Measurements from ENCODE around the gene NLRP7.
"Not testable (repeated sequence)": the region's sequence is repeated elsewhere in the genome, so short reads cannot be mapped to it uniquely, and the experiment has no call there.

The NLRP7 gene

DNA sequence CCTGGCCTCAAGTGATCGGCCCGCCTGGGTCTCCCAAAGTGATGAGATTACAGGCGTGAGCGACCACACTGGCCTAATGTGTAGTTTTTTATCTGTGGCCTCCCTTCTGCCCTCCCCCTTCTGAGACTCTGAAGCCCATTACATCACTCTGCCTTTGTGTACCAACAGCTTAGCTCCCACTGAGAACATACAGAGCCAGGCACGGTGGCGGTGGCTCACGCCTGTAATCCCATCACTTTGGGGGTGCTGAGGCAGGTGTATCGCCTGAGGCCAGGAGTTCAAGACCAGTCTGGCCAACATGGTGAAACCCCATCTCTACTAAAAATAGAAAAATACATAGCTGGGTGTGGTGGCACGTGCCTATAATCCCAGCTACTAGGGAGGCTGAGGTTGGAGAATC lies 28.8 kb downstream of the NLRP7 start:
- no peak for DNase-seq

DNA sequence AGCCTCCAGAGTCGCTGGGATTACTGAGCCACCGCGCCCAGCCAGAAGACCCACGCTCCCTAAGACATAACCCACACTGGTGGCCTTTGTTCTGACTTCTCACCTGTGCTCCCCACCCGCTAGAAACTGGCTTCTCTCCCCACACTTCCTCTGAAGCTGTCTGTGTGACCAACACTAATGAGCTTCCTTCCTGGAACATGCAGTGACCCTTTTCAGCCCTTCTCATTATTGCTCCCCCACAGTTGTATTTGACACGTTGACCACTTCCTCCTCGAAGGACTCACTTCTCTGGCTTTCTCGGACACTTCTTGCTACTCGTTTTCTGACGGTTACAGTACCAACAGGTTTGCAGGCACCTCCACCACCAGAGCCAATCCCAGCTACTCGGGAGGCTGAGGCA lies 30.5 kb downstream of the NLRP7 start:
- DNase-seq: no peak

DNA sequence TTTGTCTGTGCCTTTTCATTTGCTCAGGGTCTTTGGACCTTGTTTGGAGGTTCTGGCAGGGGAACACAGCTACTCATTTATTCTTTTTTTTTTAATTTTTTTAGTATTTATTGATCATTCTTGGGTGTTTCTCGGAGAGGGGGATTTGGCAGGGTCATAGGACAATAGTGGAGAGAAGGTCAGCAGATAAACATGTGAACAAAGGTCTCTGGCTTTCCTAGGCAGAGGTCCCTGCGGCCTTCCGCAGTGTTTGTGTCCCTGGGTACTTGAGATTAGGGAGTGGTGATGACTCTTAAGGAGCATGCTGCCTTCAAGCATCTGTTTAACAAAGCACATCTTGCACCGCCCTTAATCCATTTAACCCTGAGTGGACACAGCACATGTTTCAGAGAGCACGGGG lies 39.4 kb downstream of the NLRP7 start:
- not testable (repeated sequence) for DNase-seq

DNA sequence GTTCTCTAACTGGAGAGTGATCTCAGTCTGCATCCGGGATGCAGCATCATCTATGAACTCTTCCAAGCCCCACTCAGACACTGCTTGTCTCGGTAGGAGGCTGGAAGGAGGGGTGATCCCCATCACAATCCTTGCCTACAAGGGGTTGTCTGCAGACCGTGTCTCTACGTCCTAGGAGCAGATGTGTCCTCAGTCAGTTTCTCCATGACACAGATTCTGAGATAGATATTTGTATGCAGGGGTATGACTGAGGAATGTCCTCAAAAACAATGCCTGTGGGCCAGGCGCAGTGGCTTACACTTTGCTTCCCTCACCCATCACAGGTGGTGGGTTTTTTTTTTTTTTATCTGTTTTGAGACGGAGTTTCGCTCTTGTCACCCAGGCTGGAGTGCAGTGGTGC lies 40.5 kb downstream of the NLRP7 start:
- DNase-seq: no peak

DNA sequence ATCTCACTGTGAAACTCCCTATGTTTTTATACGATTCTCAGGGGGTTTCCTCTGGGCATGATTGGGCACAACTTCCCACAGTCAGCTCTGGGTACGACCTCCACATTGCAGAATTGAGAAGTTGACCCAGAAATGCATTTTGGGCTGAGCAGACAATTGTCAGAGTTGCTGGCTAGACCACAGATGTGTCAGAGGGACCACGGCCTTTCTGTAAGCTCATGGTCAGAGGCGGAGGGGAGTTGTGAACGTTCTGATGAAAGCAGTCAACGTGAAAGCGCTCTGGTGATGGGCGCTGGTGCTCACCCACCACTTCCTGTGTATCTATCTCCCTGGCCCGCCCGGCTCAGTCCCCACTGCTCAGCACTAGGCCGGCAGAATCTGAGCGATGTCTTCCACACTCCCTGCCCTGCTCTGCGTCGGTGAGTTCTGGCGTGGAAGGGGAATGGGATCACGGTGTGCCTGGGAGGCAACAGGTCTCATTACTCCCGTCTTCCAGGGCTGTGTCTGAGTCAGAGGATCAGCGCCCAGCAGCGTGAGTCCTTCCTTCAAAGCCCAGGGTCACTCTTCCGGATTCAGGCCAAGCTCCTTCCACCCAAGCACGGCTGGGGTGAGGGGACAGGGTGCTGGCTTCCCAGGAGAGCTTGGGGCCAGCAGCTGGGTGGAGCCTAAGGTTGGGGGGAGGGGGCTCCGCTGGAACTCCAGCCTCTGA lies 41.4 kb downstream of the NLRP7 start, which contains the start of gene NCR1:
TSS of gene NCR1 (plus strand) at position 346 of the 709 bp plus-strand sequence. CDS start at position 386, 40 bp downstream.
- DNase-seq: no peak

DNA sequence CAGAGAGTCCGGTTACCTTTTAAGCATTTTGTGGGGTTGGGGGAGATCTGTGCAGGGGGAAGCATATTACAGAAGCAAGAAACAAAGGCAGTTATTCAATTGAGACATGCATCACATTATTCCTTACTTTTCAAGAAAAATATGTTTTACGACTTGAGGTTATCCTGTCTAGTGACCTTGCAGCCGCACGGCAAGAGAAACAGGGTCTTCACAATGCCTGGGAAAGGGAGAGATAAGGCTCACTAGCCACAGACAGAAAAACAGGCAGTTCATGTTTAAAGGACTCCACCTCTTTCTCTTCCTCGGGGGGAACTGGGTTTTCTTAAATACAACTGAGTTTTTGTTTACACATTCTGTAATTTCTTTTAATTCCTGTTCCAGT lies 41.9 kb downstream of the NLRP7 start:
- no peak for DNase-seq

DNA sequence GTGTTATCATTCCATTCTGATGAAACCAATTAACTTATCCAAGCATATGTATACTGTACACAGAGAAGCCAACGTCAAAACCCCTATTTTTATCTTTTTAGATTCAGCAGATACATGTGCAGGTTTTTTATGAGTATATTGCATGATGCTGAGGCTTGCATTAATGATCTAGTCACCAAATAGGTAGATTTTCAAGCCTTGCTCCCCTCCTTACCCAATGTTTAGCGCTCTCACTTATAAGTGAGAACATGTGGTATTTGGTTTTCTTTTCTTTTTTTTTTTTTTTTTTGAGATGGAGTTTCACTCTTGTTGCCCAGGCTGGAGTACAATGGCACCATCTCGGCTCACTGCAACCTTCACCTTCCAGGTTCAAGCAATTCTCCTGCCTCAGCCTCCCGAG lies 43.1 kb downstream of the NLRP7 start:
- DNase-seq: not testable (repeated sequence)

DNA sequence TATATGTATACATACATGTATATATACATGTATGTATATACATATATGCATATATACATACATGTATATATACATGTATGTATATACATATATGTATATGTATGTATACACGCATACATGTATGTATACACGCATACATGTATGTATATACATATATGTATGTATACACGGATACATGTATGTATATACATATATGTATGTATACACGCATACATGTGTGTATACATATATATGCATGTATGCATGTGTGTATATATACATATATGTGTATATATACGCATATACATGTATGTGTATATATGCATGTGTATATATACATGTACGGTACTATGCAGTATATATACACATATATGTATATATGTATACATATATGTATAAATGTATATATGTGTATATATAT lies 44.0 kb downstream of the NLRP7 start:
- no peak for DNase-seq

DNA sequence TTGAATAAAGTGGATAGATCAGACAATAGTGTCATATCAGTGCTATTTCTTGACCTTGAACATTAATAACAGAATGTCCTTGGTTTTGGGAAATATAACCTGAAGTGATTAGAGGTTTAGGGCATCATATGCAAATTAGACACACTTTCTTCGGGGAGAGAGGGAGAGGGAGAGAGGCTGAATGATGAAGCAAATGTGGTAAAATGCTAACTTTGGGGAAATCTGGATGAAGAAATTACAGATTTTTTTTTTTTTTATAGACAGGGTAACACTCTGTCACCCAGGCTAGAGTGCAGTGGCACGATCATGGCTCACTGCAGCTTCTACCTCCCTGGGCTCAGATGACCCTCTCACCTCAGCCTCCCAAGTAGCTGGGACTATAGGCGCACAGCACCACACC lies 45.3 kb downstream of the NLRP7 start:
- no peak for DNase-seq

DNA sequence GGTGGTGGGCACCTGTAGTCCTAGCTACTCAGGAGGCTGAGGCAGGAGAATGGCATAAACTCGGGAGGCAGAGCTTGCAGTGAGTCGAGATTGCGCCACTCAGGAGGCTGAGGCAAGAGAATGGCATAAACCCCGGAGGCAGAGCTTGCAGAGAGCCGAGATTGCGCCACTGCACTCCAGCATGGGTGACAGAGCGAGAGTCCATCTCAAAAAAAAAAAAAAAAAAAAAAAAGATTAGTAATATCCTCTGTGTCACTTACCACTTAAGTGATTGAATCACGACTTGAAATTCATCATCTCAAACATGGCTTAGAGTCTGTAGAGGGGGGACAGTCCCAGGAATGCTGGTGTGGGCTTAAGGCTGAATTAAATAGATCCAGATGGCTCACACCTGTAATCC lies 46.2 kb downstream of the NLRP7 start:
- not testable (repeated sequence) for DNase-seq

DNA sequence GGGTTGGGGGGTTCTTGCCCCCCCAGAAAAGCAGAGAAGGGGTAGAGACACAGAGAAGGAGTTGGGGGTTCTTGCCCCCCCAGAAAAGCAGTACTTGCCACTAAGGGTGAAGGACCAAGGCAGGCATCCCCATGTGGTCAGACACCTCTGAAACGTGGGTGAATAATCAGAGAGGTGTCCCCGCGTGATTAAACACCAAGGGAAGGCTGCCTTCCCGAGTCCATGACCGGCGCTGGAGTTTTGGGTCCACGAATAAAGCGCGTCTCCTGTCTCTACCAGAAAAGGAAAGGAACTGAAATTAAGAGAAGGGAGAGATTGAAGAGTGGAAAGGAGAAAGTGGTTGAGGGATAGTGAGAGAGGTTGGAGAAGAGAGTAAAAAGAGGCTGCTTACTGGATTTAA lies 47.7 kb downstream of the NLRP7 start:
- not testable (repeated sequence) for DNase-seq

DNA sequence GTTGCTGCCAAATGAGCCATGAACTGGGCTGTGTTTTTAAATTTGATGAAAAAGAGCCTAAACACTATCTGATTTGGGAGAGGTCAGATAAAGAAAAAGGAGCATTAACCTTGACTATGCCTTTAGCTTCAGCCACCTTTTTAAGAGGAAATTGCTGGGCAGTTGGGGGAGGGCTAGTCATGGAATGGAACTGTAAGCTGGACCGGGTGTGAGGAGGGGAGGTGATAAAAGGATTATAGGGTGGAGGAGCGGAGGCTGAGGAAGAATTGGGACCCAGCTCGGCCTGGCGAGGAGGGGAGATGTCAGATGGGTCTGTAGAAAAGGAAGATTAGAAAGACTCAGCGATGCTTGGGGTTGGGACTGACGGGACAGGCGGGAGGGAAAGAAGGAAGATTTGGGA lies 48.6 kb downstream of the NLRP7 start:
- DNase-seq: not testable (repeated sequence)

DNA sequence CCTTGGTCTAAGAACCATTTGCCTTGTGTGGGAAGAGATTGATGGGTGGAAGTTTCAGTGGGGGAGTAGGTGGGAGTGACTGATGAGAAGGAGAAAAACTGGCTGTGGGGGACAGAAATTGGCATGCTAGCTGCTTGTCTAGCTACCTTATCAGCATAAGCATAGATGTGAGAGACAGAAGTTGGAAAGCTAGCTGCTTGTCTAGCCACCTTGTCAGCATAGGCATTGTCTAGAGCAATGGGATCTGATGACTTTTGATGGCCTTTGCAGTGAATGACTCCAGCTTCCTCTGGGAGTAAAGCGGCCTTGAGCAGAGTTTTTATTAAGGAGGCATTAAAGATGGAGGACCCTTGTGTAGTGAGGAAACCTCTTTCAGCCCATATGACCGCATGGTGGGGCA lies 51.3 kb downstream of the NLRP7 start:
- DNase-seq: no peak

DNA sequence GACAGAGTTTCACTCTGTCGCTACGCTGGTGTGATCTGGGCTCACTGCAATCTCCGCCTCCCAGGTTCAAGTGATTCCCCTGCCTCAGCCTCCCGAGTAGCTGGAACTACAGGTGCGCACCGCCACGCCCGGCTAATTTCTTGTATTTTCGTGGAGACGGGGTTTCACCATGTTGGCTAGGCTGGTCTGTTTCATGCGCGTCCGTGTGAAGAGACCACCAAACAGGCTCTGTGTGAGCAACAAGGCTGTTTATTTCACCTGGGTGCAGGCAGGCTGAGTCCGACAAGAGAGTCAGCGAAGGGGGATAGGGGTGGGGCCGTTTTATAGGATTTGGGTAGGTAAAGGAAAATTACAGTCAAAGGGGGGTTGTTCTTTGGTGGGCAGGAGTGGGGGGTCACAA lies 53.2 kb downstream of the NLRP7 start:
- DNase-seq: not testable (repeated sequence)

DNA sequence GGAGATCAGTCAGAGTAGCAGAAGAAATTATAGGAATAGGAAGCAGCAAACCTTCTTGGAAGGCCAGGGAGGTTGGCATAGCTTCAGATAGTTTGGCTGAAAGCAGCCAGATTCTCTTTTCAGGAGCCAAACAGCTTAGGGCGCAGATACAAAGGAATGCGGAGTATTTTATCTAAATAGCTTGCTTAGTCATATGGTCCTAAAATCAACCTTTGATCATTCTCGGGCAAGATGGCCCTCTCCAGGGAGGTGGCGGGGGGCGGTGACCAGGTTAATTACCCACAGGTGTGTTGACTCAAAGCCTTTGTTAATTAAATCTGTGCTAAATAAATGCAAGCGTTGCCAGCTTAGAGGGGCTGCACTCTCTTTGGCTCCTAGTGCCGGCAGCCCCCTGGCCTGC lies 53.9 kb downstream of the NLRP7 start:
- DNase-seq: no peak

DNA sequence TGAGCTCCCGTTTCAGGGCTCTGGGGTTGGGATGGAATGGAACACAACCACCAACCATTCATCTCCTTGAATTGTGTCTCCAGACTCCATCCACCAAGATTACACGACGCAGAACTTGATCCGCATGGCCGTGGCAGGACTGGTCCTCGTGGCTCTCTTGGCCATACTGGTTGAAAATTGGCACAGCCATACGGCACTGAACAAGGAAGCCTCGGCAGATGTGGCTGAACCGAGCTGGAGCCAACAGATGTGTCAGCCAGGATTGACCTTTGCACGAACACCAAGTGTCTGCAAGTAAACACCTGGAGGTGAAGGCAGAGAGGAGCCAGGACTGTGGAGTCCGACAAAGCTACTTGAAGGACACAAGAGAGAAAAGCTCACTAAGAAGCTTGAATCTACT lies 57.8 kb downstream of the NLRP7 start:
- DNase-seq: no peak

DNA sequence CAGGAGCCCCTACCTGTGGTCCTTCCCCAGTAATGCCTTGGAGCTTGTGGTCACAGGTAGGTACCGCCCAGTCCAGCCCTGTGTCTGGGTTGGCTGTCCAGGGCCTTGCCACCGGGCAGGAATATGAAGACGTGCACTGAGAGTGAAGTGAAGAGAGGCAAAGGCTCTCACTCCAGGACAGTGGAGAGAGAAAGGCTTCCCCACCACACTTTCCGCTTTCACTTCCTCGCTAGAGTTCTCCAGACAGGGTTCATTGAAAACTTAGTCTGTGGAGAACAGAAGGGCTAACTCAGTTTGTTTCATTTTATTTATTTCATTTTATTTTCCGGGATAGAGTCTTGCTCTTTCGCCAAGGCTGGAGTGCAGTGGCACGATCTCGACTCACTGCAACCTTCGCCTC lies 59.1 kb downstream of the NLRP7 start:
- no peak for DNase-seq

DNA sequence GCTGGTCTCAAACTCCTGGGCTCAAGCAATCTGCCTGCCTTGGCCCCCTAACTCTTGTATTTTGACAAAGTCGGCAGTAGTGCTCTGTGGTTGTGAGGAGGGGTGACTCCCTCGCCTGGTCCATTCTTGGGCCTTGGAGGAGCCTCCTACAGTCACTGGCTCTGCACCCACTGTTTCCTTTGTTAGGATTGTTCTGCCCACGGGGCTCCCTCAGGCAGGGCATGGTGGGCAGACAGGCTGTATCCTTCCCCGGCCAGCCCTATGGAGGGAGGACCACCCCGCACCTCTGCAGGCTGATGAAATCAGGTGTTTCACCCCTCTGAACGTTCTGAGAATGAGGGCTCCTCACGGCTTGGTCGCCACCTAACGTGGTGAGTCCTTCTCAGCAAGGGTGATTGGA lies 64.1 kb downstream of the NLRP7 start:
- DNase-seq: no peak

DNA sequence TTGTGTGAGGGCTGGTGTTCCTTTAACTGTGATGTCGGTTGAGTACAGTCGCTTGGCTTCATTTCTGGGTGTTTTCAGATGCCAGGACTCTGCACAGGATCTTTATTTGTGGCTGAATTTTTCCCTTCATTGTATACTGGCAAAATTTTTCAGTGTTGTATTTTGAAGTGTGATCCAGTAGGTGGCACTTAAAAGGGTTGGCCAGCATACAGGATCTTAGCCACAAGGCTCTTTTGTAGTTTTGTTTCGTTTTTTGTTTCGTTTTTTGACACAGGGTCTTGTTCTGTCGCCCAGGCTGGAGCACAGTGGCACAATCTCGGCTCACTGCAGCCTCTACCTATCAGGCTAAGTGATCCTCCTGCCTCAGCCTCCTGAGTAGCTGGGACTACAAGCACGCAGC lies 64.6 kb downstream of the NLRP7 start:
- no peak for DNase-seq

DNA sequence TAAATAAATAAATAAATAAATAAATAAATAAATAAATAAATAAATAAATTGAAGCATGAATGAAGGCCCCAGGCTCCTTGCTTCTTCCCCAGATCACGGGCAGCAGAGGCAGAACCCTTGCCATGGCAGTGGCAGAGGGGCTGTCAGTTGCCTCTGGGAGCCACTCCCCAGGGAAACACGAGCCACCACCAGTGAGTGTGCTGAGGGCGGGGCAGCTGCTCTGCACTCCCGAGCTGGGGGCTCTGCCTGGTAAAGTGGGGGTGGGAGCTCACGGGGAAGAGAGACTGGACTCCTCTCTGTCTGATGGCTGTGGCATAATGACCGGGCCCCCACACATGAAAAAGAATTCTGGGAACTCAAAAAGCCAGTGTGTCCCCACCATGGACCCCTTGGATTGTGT lies 65.4 kb downstream of the NLRP7 start:
- no peak for DNase-seq

DNA sequence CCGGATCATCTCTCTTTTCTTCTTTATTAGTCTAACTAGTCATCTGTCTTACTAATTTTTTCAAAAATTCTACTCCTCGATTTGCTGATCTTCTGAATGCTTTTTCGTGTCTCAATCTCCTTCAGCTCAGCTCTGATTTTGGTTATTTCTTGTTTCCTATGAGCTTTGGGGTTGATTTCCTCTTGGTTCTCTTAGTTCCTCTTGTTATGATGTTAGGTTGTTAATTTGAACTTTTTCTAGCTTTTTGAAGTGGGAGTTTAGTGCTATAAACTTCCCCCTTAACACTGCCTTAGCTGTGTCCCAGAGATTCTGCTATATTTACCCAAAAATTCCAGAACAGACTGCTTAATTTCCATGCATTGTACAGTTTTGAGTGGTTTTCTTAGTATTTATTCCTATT lies 69.9 kb downstream of the NLRP7 start:
- no peak for DNase-seq

DNA sequence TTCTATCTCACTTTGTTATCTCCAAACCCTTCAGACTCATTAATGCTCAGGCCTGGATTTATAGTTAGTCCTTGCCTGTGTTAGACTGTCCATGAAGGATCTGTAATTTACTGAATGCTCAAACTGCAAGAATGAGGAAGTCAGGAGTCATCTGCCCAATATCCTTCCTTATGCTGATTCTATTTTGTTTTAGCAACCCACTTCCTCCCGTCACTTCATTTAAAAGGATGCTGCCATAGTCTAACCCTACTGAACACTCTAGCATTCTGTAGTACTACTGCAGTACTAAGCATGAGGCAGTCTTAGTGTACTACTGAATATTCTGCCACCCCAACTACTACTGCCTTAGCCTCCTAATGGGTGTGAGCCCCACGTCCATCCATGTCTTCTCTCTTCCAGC lies 71.8 kb downstream of the NLRP7 start:
- no peak for DNase-seq

DNA sequence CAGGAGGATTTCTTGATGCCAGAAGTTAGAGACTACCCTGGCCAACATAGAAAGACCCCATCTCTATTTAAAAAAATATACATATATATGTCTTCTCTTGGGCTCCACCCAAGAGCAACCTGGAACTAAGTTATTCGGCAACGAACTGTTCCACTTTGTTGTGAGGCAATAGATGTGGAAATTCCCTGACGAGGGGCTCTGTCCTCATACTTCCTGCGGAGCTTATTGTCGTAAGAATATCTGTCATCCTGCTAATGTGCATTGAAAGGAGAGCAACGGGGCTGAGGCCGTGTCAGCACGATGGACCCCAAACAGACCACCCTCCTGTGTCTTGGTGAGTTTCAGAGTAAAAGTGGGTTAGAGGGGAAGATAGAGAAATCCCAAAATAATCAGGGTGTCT lies 73.3 kb downstream of the NLRP7 start, which contains the start of gene FCAR:
TSS of gene FCAR (plus strand) at position 246 of the 400 bp plus-strand sequence. CDS start at position 301, 55 bp downstream.
- DNase-seq: no peak

Measured in NCI-H1694 (cell line).